HT1080 (cell line): Measurements from ENCODE around the gene STK38. TPM values are rescaled to one million over a fixed set of nuclear protein-coding genes. Genes with fewer than 3 reads are reported as not detected.

ENCODE experiments used
- small RNA-seq: library from RNA; depleted of rRNA; stranded (forward); fragments of <200 nt; gene quantifications from one replicate; pipeline ENCODE3, GENCODE V24; 2014
- total RNA-seq: library from RNA; depleted of rRNA; stranded (reverse); fragments of >200 nt; shearing (Covaris generic); gene quantifications from 2 replicates; pipeline ENCODE4 v1.2.3, GENCODE V29; 2014; rRNA removed

STK38 gene
- total RNA-seq, 1 experiment from 2014 or later = 9.1 TPM

Small RNA genes within 50 kb of the gene (small RNA-seq; reads per million reads assigned to genes)
- not detected for gene RN7SL502P

Other genes starting within 250 kb of the STK38 start
- not detected in 2 replicates for gene BNIP5, start 210.6 kb downstream of the STK38 start, total RNA-seq
- not detected in 2 replicates for gene ETV7, start 159.8 kb downstream of the STK38 start, total RNA-seq
- gene PXT1, start 104.6 kb downstream of the STK38 start, total RNA-seq = not detected in 2 replicates
- gene KCTD20, start 104.5 kb downstream of the STK38 start, total RNA-seq = 26.0 and 29.9 TPM in 2 replicates
- 335 and 412 TPM in 2 replicates for gene SRSF3, start 46.9 kb upstream of the STK38 start, total RNA-seq
- 151 and 200 TPM in 2 replicates for gene CDKN1A, start 131.2 kb upstream of the STK38 start, total RNA-seq
- not detected in 2 replicates for gene RAB44, start 150.3 kb upstream of the STK38 start, total RNA-seq